GM19397 (cell line): Measurements from ENCODE around the gene ANXA2.
"Not testable (repeated sequence)": the region's sequence is repeated elsewhere in the genome, so short reads cannot be mapped to it uniquely, and the experiment has no call there.

Experiments
- ATAC-seq: cut with Tn5 transposase; IDR thresholded peaks from one replicate; pipeline ENCODE4 v1.9.1; 2021; ENCODE audit warnings: mild to moderate bottlenecking, moderate library complexity; ENCODE audit not compliant: unreplicated experiment

The ANXA2 gene

GRCh38 chr15:60346077-60346476 lies 51.7 kb downstream of the ANXA2 start:
- no peak for ATAC-seq

- ATAC-seq: no peak
These were observed 52.2 kb downstream of the ANXA2 start for GRCh38 chr15:60345598-60345997.

- no peak for ATAC-seq
These were observed 52.8 kb downstream of the ANXA2 start for GRCh38 chr15:60344987-60345386.

GRCh38 chr15:60344461-60344860 lies 53.3 kb downstream of the ANXA2 start:
- no peak for ATAC-seq

- ATAC-seq: no peak
These were observed 54.4 kb downstream of the ANXA2 start for GRCh38 chr15:60343221-60343970.

GRCh38 chr15:60340207-60340921 lies 57.4 kb downstream of the ANXA2 start:
- ATAC-seq: no peak

- ATAC-seq: no peak
These were observed 58.5 kb downstream of the ANXA2 start for GRCh38 chr15:60339236-60339635.

- ATAC-seq: no peak
These were observed 59.0 kb downstream of the ANXA2 start for GRCh38 chr15:60338810-60339209.

- no peak for ATAC-seq
These were observed 60.7 kb downstream of the ANXA2 start for GRCh38 chr15:60337076-60337475.

- ATAC-seq: not testable (repeated sequence)
These were observed 62.5 kb downstream of the ANXA2 start for GRCh38 chr15:60335296-60335695.

- no peak for ATAC-seq
These were observed 68.8 kb downstream of the ANXA2 start for GRCh38 chr15:60328852-60329443.

- ATAC-seq: no peak
These were observed 70.7 kb downstream of the ANXA2 start for GRCh38 chr15:60326824-60327654.

- ATAC-seq: no peak
These were observed 71.4 kb downstream of the ANXA2 start for GRCh38 chr15:60326343-60326742.

GRCh38 chr15:60325905-60326304 lies 71.9 kb downstream of the ANXA2 start:
- ATAC-seq: no peak

- no peak for ATAC-seq
These were observed 72.9 kb downstream of the ANXA2 start for GRCh38 chr15:60324706-60325438.

GRCh38 chr15:60323322-60323721 lies 74.5 kb downstream of the ANXA2 start:
- no peak for ATAC-seq

- no peak for ATAC-seq
These were observed 77.4 kb downstream of the ANXA2 start for GRCh38 chr15:60320365-60320764.

GRCh38 chr15:60318216-60318867 lies 79.4 kb downstream of the ANXA2 start:
- no peak for ATAC-seq

GRCh38 chr15:60316961-60317360 lies 80.8 kb downstream of the ANXA2 start:
- ATAC-seq: no peak

GRCh38 chr15:60315878-60316277 lies 81.9 kb downstream of the ANXA2 start:
- no peak for ATAC-seq
